Mesothelial cell of epicardium (in vitro differentiated cells): ENCODE data around the gene EIF2S3. TPM values are rescaled to one million over a fixed set of nuclear protein-coding genes. Genes with fewer than 3 reads are reported as not detected.

Source experiments
- DNase-seq, 2 experiments: peaks; one replicate each; pipeline ENCODE4 v3.0.0; 2021; ENCODE audit warnings: low spot score in 2 of 2; ENCODE audit not compliant: unreplicated experiment in 2 of 2
- H3K27ac Mint-ChIP-seq: 2 replicates; pipeline ENCODE4 v1.8.0; 2021; ENCODE audit warnings: mixed read lengths
- H3K27me3 Mint-ChIP-seq: 2 replicates; pipeline ENCODE4 v1.8.0; 2021; ENCODE audit warnings: low read depth, mixed read lengths
- H3K36me3 Mint-ChIP-seq: 2 replicates; pipeline ENCODE4 v1.8.0; 2021; ENCODE audit warnings: mixed read lengths
- H3K4me1 Mint-ChIP-seq: 2 replicates; pipeline ENCODE4 v1.8.0; 2021; ENCODE audit warnings: mixed read lengths
- H3K4me3 Mint-ChIP-seq: 2 replicates; pipeline ENCODE4 v1.8.0; 2021; ENCODE audit warnings: mild to moderate bottlenecking, moderate library complexity, mixed read lengths
- H3K9me3 Mint-ChIP-seq: 2 replicates; pipeline ENCODE4 v1.8.0; 2021; ENCODE audit warnings: mixed read lengths
- total RNA-seq: library from RNA; stranded (reverse); gene quantifications from 3 replicates; pipeline ENCODE4 v1.2.1, GENCODE V29; 2021
- TF ChIP-seq, protein P1 (sequence below): fragments of 200-600 bp; sonication (generic); IDR thresholded peaks from one replicate; pipeline ENCODE4 v1.5.0; 2021; ENCODE audit warnings: antibody characterized with exemption; ENCODE audit not compliant: unreplicated experiment

EIF2S3 gene
- total RNA-seq, 1 donor from 2014 or later = 460 TPM

- Mint-ChIP-seq H3K36me3 (no peaks in the 10 kb centered on the region), H3K27me3 (no peaks in the 10 kb centered on the region), H3K4me1 (peaks cover 31% of the 10 kb centered on the region), H3K9me3 (no peaks in the 10 kb centered on the region), H3K4me3 (no peak overlapping the region), H3K27ac (peak overlapping the region; percentile 17)
- TF ChIP-seq, protein P1, sequence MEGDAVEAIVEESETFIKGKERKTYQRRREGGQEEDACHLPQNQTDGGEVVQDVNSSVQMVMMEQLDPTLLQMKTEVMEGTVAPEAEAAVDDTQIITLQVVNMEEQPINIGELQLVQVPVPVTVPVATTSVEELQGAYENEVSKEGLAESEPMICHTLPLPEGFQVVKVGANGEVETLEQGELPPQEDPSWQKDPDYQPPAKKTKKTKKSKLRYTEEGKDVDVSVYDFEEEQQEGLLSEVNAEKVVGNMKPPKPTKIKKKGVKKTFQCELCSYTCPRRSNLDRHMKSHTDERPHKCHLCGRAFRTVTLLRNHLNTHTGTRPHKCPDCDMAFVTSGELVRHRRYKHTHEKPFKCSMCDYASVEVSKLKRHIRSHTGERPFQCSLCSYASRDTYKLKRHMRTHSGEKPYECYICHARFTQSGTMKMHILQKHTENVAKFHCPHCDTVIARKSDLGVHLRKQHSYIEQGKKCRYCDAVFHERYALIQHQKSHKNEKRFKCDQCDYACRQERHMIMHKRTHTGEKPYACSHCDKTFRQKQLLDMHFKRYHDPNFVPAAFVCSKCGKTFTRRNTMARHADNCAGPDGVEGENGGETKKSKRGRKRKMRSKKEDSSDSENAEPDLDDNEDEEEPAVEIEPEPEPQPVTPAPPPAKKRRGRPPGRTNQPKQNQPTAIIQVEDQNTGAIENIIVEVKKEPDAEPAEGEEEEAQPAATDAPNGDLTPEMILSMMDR = no peak
- DNase-seq = no peak
These were observed 43.0 kb downstream of the EIF2S3 start for GRCh38 chrX:24097741-24098260.

DNA sequence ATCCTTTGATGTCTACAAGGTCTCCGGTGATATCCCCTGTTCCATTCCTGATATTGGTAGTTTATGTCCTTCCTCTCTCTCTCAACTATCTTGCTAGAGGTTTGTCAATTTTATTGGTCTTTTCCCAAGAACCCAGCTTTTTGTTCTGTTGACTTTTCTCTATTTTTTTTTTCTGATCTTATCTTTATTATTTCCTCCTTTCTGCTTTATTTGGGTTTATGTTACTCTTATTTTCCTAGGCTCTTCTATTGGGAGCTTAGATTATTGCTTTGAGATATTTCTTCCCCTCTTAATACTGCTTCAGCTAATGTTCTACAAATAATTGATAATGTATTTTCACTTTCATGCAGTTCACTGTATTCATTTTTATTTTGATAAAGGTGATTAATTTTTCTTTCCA lies 44.2 kb downstream of the EIF2S3 start:
- H3K36me3 Mint-ChIP-seq = no peaks in the 10 kb centered on the region
- no peak overlapping the region for H3K4me3 Mint-ChIP-seq
- peaks cover 34% of the 10 kb centered on the region for H3K4me1 Mint-ChIP-seq
- TF ChIP-seq, protein P1 = no peak
- H3K9me3 Mint-ChIP-seq = no peaks in the 10 kb centered on the region
- no peak for DNase-seq
- no peaks in the 10 kb centered on the region for H3K27me3 Mint-ChIP-seq
- peak overlapping the region; percentile 92 for H3K27ac Mint-ChIP-seq

- Mint-ChIP-seq H3K36me3 (no peaks in the 10 kb centered on the region), H3K4me3 (no peak overlapping the region), H3K4me1 (peaks cover 34% of the 10 kb centered on the region), H3K9me3 (no peaks in the 10 kb centered on the region), H3K27me3 (no peaks in the 10 kb centered on the region), H3K27ac (peak overlapping the region; percentile 92)
- TF ChIP-seq, protein P1 = no peak
- no peak for DNase-seq
These were observed 44.6 kb downstream of the EIF2S3 start for GRCh38 chrX:24099394-24099793.

DNA sequence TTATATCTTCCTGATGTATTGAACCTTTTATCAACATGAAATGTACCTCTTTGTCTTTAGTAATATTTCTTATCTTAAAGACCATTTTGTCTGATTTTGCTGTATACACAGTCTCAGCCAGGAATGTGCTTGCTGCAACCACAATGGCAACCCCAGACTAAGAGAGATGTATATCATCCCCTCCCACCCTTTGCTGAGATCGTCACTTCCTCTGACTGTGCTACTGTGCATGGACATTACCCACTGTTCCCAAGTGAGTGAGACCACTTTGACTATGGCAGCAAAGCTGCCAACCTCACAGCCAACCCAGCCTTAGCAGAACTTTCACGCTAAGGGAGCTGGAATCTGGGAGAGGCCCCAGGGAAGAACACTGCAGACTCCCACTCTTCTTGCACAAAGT lies 46.0 kb downstream of the EIF2S3 start:
- no peaks in the 10 kb centered on the region for H3K9me3 Mint-ChIP-seq
- H3K4me3 Mint-ChIP-seq = peak overlapping the region; percentile 13
- peaks cover 3% of the 10 kb centered on the region for H3K36me3 Mint-ChIP-seq
- H3K4me1 Mint-ChIP-seq = peaks cover 39% of the 10 kb centered on the region
- TF ChIP-seq, protein P1 = no peak
- DNase-seq = no peak
- H3K27ac Mint-ChIP-seq = peak overlapping the region; percentile 92
- no peaks in the 10 kb centered on the region for H3K27me3 Mint-ChIP-seq

DNA sequence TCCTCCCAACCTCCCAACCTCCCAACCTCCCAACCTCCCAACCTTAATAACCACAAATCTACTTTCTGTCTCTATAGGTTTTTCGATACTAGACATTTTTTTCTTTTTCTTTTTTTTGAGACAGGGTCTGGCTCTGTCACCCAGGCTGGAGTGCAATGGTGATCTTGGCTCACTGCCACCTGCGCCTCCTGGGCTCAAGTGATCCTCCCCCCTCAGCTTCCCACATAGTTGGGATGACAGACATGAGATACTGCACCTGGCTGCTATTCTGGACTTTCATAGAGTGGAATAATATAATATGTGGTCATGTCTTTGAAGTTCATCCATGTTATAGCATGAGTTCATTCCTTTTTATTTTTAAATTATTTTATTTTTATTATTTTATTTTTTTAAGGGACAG lies 55.3 kb downstream of the EIF2S3 start:
- TF ChIP-seq, protein P1 = no peak
- peak overlapping the region; percentile 92 for H3K27ac Mint-ChIP-seq
- peaks cover 28% of the 10 kb centered on the region for H3K4me1 Mint-ChIP-seq
- DNase-seq = peak; percentile 38 to 63
- H3K4me3 Mint-ChIP-seq = no peak overlapping the region
- no peaks in the 10 kb centered on the region for H3K9me3 Mint-ChIP-seq
- H3K27me3 Mint-ChIP-seq = no peaks in the 10 kb centered on the region
- peaks cover 7% of the 10 kb centered on the region for H3K36me3 Mint-ChIP-seq

- Mint-ChIP-seq H3K27me3 (no peaks in the 10 kb centered on the region), H3K4me1 (peaks cover 33% of the 10 kb centered on the region), H3K27ac (peak overlapping the region; percentile 19), H3K9me3 (no peaks in the 10 kb centered on the region), H3K36me3 (peaks cover 4% of the 10 kb centered on the region), H3K4me3 (no peak overlapping the region)
- TF ChIP-seq, protein P1 = no peak
- DNase-seq = no peak
These were observed 58.4 kb downstream of the EIF2S3 start for GRCh38 chrX:24113181-24113580.
